DND-41 (cell line): ENCODE data around the gene CALHM6.

Experiments
- ATAC-seq: fragments of 200-7000 bp; cut with Tn5 transposase; 3 replicates; pipeline ENCODE4 v1.9.1; 2021; ENCODE audit warnings: low read depth; ENCODE audit not compliant: insufficient read depth
- DNase-seq: peaks from one replicate; pipeline ENCODE4 v3.0.0-alpha.2; 2020
- H2AFZ ChIP-seq: 2 replicates; pipeline ENCODE4 v1.6.0; 2012; ENCODE audit warnings: low read depth, low read length
- H3K27ac ChIP-seq: 2 replicates; pipeline ENCODE4 v1.5.1; 2012; ENCODE audit warnings: low read length, inconsistent platforms
- H3K27me3 ChIP-seq: fragments of 200-600 bp; sonication (generic); 2 replicates; pipeline ENCODE4 v1.6.0; 2012; ENCODE audit warnings: low read length, mild to moderate bottlenecking, inconsistent platforms; ENCODE audit not compliant: insufficient read depth, poor library complexity
- H3K36me3 ChIP-seq: 2 replicates; pipeline ENCODE4 v1.5.1; 2012; ENCODE audit warnings: low read length, inconsistent platforms; ENCODE audit not compliant: insufficient read depth
- H3K4me1 ChIP-seq: 2 replicates; pipeline ENCODE4 v1.5.1; 2012; ENCODE audit warnings: mild to moderate bottlenecking, low read length; ENCODE audit not compliant: insufficient read depth
- H3K4me2 ChIP-seq: 2 replicates; pipeline ENCODE4 v1.6.0; 2012; ENCODE audit warnings: mild to moderate bottlenecking, moderate library complexity, low read length, inconsistent platforms; ENCODE audit not compliant: insufficient read depth
- H3K4me3 ChIP-seq, 2 experiments: fragments of 200-600 bp in 1 of 2; shearing (Covaris generic) in 1 of 2; 2 replicates each; pipeline ENCODE4 v1.5.1; 2012 to 2016; ENCODE audit warnings: inconsistent platforms in 2 of 2, low read length in 2 of 2, mild to moderate bottlenecking in 2 of 2, low read depth in 1 of 2, moderate library complexity in 1 of 2
- H3K79me2 ChIP-seq: 2 replicates; pipeline ENCODE4 v1.6.0; 2012; ENCODE audit warnings: low read length, inconsistent platforms; ENCODE audit not compliant: insufficient read depth
- H3K9ac ChIP-seq: 2 replicates; pipeline ENCODE4 v1.6.0; 2012; ENCODE audit warnings: low read depth, mild to moderate bottlenecking, inconsistent platforms, low read length, moderate library complexity
- H3K9me3 ChIP-seq: 2 replicates; pipeline ENCODE4 v1.5.1; 2012; ENCODE audit warnings: low read length, moderate library complexity, mild to moderate bottlenecking, inconsistent platforms; ENCODE audit not compliant: insufficient read depth, severe bottlenecking
- H4K20me1 ChIP-seq: 2 replicates; pipeline ENCODE4 v1.6.0; 2012; ENCODE audit warnings: low read length; ENCODE audit not compliant: insufficient read depth
- EZH2 ChIP-seq: IDR thresholded peaks from 3 replicates; pipeline ENCODE4 v1.6.1; 2012; ENCODE audit warnings: borderline replicate concordance, low read depth, mild to moderate bottlenecking, moderate library complexity, low read length, inconsistent platforms; ENCODE audit not compliant: severe bottlenecking
- TF ChIP-seq, protein P1 (sequence below): IDR thresholded peaks from 2 replicates; pipeline ENCODE4 v1.5.1; 2012; ENCODE audit warnings: borderline replicate concordance, low read length, moderate library complexity, mild to moderate bottlenecking; ENCODE audit not compliant: poor library complexity, severe bottlenecking; ENCODE audit errors: extremely low read depth

Gene CALHM6

GRCh38 chr6:116471531-116471930 is 10.4 kb downstream of the CALHM6 start:
- DNase-seq (no peak), ATAC-seq (no peak)
- Histone ChIP-seq H3K4me1 (peaks cover 24% of the 10 kb centered on the region), H3K9ac (no peak overlapping the region), H3K27me3 (no peaks in the 10 kb centered on the region), H3K4me2 (no peak overlapping the region), H2AFZ (0 out of 2 replicates have a peak overlapping the region, but pooled peaks have one; percentile 18), H3K27ac (no peak overlapping the region), H3K9me3 (no peaks in the 10 kb centered on the region), H3K79me2 (no peaks in the 10 kb centered on the region), H3K36me3 (no peaks in the 10 kb centered on the region), H4K20me1 (no peaks in the 10 kb centered on the region), H3K4me3 (no peak overlapping the region)
- TF ChIP-seq, protein P1, sequence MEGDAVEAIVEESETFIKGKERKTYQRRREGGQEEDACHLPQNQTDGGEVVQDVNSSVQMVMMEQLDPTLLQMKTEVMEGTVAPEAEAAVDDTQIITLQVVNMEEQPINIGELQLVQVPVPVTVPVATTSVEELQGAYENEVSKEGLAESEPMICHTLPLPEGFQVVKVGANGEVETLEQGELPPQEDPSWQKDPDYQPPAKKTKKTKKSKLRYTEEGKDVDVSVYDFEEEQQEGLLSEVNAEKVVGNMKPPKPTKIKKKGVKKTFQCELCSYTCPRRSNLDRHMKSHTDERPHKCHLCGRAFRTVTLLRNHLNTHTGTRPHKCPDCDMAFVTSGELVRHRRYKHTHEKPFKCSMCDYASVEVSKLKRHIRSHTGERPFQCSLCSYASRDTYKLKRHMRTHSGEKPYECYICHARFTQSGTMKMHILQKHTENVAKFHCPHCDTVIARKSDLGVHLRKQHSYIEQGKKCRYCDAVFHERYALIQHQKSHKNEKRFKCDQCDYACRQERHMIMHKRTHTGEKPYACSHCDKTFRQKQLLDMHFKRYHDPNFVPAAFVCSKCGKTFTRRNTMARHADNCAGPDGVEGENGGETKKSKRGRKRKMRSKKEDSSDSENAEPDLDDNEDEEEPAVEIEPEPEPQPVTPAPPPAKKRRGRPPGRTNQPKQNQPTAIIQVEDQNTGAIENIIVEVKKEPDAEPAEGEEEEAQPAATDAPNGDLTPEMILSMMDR, result no peak
- no peak for TF ChIP-seq EZH2

- H2AFZ ChIP-seq, result no peak overlapping the region
- no peaks in the 10 kb centered on the region for H3K36me3 ChIP-seq
- TF ChIP-seq, protein P1, result no peak
- TF ChIP-seq EZH2, result no peak
- DNase-seq (no peak), ATAC-seq (no peak)
- no peak overlapping the region for H3K27ac ChIP-seq
- no peak overlapping the region for H3K9ac ChIP-seq
- H4K20me1 ChIP-seq, result no peaks in the 10 kb centered on the region
- no peak overlapping the region for H3K4me3 ChIP-seq
- H3K79me2 ChIP-seq, result no peaks in the 10 kb centered on the region
- no peaks in the 10 kb centered on the region for H3K27me3 ChIP-seq
- peaks cover 30% of the 10 kb centered on the region for H3K4me1 ChIP-seq
- no peaks in the 10 kb centered on the region for H3K9me3 ChIP-seq
- H3K4me2 ChIP-seq, result no peak overlapping the region
Measured at GRCh38 chr6:116472706-116473105, 11.5 kb downstream of the CALHM6 start.

DNA sequence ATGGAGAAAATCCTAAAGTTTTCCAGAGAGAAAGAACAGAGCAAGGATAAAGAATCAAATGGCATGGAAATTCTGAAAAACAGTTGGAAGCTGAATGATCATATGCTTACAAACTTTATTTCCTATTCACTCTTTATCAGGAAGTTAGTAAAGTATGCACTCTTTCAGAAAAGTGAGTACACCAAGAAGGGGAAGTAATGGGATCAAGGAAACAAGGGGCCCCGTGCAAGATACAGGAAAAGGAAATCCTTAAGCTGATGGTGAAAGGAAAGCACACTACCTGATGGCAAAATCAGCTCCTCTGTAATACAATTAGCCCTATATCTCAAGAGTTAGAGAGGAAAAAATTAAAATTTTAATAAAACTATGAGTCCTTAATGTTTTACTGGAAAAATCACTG is 14.0 kb downstream of the CALHM6 start:
- Histone ChIP-seq H3K79me2 (no peaks in the 10 kb centered on the region), H3K4me3 (no peak overlapping the region), H3K4me2 (no peak overlapping the region), H2AFZ (peak overlapping the region; percentile 59), H3K9me3 (no peaks in the 10 kb centered on the region), H3K27ac (peak overlapping the region; percentile 66), H3K27me3 (no peaks in the 10 kb centered on the region), H3K4me1 (peaks cover 30% of the 10 kb centered on the region), H4K20me1 (no peaks in the 10 kb centered on the region), H3K36me3 (no peaks in the 10 kb centered on the region), H3K9ac (no peak overlapping the region; the same call in 1 of the 2 replicates)
- no peak for DNase-seq
- no peak for ATAC-seq
- no peak for TF ChIP-seq EZH2
- TF ChIP-seq, protein P1, result no peak

DNA sequence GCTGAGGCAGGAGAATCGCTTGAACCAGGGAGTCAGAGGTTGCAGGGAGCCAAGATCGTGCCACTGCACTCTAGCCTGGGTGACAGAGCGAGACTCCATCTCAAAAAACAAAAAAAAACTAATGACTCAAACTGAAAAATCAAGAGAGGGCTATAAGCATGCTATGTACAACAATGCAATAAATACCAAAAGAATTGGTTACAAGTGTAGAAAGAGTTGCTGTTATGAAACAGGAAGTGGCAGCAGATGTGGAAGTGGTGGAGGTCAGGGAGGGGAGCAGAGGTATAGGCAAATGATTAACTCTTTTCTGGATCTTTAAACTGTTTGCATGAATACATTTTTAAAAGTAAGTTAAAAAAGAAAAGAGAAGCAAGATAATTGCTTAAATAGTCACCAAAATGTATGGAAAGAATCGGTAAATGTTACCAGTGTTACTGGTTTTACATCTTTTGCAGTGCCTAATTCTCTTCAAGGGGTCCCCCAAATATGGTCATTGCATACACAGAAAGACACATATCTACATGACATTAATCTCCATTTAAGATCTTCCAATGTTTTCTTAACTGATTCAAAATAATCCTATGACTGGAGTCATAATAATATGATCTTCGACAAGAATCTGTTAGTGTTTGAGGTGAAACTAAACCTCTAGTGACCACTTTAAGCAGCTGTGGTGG is 15.0 kb downstream of the CALHM6 start:
- no peak for TF ChIP-seq EZH2
- TF ChIP-seq, protein P1, result no peak
- Histone ChIP-seq H2AFZ (peak overlapping the region; percentile 70), H3K4me1 (peaks cover 30% of the 10 kb centered on the region), H3K27me3 (no peaks in the 10 kb centered on the region), H3K27ac (peak overlapping the region; percentile 66), H3K9me3 (no peaks in the 10 kb centered on the region), H4K20me1 (no peaks in the 10 kb centered on the region), H3K36me3 (no peaks in the 10 kb centered on the region), H3K79me2 (no peaks in the 10 kb centered on the region), H3K4me3 (no peak overlapping the region), H3K4me2 (peak overlapping the region; percentile 38), H3K9ac (peak overlapping the region; percentile 17; the same call in 1 of the 2 replicates)
- peak; percentile 71 for DNase-seq
- peak; percentile 99 for ATAC-seq
